GM19395 (cell line): ENCODE measurements around the gene SCPEP1.

Source experiments
- ATAC-seq: cut with Tn5 transposase; IDR thresholded peaks from one replicate; pipeline ENCODE4 v1.9.1; 2021; ENCODE audit warnings: mild to moderate bottlenecking, moderate library complexity; ENCODE audit not compliant: unreplicated experiment

SCPEP1 gene

GRCh38 chr17:56994009-56994792 lies 16.3 kb downstream of the SCPEP1 start:
- no peak for ATAC-seq

- no peak for ATAC-seq
Observed at GRCh38 chr17:56995766-56996165, 17.8 kb downstream of the SCPEP1 start.

GRCh38 chr17:56997313-56997712 lies 19.4 kb downstream of the SCPEP1 start:
- no peak for ATAC-seq

GRCh38 chr17:57001541-57001940 lies 23.6 kb downstream of the SCPEP1 start:
- no peak for ATAC-seq

GRCh38 chr17:57002904-57003303 lies 25.0 kb downstream of the SCPEP1 start:
- no peak for ATAC-seq

GRCh38 chr17:57004944-57005579 lies 27.1 kb downstream of the SCPEP1 start:
- peak; percentile 87 for ATAC-seq

GRCh38 chr17:57006040-57006439 lies 28.1 kb downstream of the SCPEP1 start:
- no peak for ATAC-seq

- ATAC-seq, result no peak
Observed at GRCh38 chr17:57008958-57009357, 31.0 kb downstream of the SCPEP1 start.

GRCh38 chr17:57009737-57010445 lies 32.0 kb downstream of the SCPEP1 start:
- peak; percentile 71 for ATAC-seq

- no peak for ATAC-seq
Observed at GRCh38 chr17:57010487-57010886, 32.6 kb downstream of the SCPEP1 start.

- no peak for ATAC-seq
Observed at GRCh38 chr17:57011491-57012015, 33.6 kb downstream of the SCPEP1 start.

GRCh38 chr17:57016071-57016763 lies 38.3 kb downstream of the SCPEP1 start:
- ATAC-seq, result no peak

- ATAC-seq, result no peak
Observed at GRCh38 chr17:57016764-57017116, 38.8 kb downstream of the SCPEP1 start.

GRCh38 chr17:57017625-57018024 lies 39.7 kb downstream of the SCPEP1 start:
- ATAC-seq, result no peak

GRCh38 chr17:57020208-57020607 lies 42.3 kb downstream of the SCPEP1 start:
- no peak for ATAC-seq

GRCh38 chr17:57021226-57021940 lies 43.5 kb downstream of the SCPEP1 start:
- ATAC-seq, result no peak

- ATAC-seq, result no peak
Observed at GRCh38 chr17:57025876-57026275, 47.9 kb downstream of the SCPEP1 start.

- ATAC-seq, result no peak
Observed at GRCh38 chr17:57027852-57028251, 49.9 kb downstream of the SCPEP1 start.

GRCh38 chr17:57032343-57032742 lies 54.4 kb downstream of the SCPEP1 start:
- no peak for ATAC-seq

- ATAC-seq, result no peak
Observed at GRCh38 chr17:57033296-57033695, 55.4 kb downstream of the SCPEP1 start.
